ENCODE data around the gene ZNG1F.
"Not testable (repeated sequence)": the region's sequence is repeated elsewhere in the genome, so short reads cannot be mapped to it uniquely, and the experiment has no call there.

GRCh38 chr9:41088450-41089059 is 100.6 kb downstream of the ZNG1F start:
- 0 out of 2 replicates have a peak, but pooled peaks have one; percentile 21 for TF ChIP-seq CTCF (conservative IDR thresholded peaks at IDR 0.05; ENCODE audit: low read depth, low read length)
- TF ChIP-seq RFX5, SMC3 (IDR thresholded peaks at IDR 0.05; ENCODE audit: low read depth, low read length): not testable (repeated sequence)

All from IMR-90 (cell line).